Muscle of arm (tissue), 12 donors: ENCODE measurements around the gene RALGPS1. TPM values are rescaled to one million over a fixed set of nuclear protein-coding genes. Genes with fewer than 3 reads are reported as not detected.

ENCODE experiments used
- DNase-seq: peaks from one replicate; pipeline ENCODE4 v3.0.0-alpha.2; 2013
- polyA plus RNA-seq, 12 donors: library from polyadenylated mRNA; unstranded; fragments of 120-200 nt; gene quantifications; one replicate each; pipeline ENCODE4 v1.2.1, GENCODE V29; 2013; ENCODE audit not compliant: insufficient read length in 12 of 12

RALGPS1 gene
- polyA plus RNA-seq, 12 donors, result 5.5 to 15.1 (median 9.1) TPM; not detected in 1

DNA sequence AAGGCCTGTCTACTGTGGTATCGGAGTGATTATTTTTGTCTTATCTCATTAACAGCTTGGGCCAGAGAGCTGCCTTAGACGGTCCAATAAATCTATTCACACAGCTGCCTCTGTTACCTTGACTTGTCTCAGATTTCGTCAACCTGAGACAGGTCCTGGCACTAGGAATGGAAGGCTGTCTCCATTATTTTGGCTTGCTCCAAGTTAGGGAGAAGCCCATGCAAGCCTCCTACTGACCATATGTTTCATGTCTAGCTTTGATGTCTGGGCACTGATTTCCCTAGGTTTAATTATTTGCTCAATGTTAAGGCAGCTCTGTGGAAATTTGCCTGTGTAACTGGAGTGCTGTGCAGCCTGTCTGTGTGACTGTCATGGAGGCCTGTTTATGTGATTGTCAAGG, 12.4 kb upstream of the RALGPS1 start:
- no peak for DNase-seq

DNA sequence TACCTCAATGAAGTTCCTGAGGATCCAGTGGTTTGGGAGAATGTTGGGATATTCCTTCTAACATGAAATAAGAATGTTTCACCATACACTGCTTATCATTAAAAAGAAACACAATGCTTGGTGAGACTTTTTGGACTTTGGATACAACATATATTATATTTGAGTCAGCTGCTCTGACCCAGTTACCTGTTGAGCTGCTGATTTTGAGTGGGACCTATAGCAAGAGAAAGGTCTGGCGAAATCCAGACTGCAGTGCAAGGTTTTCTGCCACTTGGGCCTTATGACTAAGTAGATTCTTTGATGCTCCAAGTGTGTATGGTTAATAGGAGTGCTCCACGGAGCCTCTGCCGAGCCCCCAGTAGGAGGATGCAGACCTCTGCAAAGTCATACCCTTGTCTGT, 10.0 kb upstream of the RALGPS1 start:
- DNase-seq, result no peak

DNA sequence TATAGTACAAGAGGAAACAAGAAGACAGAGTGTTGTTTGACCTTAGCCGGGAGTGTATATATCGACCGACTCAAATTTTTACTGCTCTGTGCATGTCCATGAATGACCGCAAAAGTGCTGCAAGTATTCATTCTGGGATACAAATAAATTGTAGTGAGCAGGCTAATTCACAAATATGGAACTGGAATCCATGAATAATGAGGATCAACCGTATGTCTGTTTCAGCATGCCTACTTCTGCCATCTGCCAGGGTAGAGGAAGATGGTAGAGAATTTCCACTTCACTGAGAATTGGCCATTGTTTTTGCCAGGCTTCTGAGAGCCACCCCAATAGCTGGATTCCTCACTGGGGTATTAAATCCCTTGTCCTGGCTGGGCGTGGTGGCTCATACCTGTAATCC, 8.5 kb upstream of the RALGPS1 start:
- DNase-seq, result no peak

DNA sequence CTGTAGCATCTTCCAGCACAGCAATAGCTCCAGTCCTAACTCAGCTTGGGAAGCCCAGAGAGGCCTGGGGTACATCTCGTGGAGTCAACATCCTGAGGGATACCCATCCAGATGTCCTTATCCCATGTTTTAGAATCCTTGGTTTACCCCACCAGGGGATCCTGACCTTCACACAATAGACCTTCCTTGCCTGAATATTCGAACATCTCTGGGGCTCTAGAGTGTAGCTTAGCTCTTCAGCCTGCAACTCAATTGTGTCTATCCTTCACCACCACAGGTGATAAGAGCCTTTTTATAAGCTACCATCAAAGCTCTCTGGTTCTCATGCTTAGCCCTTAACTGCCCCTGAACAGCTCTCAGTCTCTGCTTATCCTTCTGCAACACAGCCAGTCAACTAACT, 7.5 kb upstream of the RALGPS1 start:
- DNase-seq, result no peak

DNA sequence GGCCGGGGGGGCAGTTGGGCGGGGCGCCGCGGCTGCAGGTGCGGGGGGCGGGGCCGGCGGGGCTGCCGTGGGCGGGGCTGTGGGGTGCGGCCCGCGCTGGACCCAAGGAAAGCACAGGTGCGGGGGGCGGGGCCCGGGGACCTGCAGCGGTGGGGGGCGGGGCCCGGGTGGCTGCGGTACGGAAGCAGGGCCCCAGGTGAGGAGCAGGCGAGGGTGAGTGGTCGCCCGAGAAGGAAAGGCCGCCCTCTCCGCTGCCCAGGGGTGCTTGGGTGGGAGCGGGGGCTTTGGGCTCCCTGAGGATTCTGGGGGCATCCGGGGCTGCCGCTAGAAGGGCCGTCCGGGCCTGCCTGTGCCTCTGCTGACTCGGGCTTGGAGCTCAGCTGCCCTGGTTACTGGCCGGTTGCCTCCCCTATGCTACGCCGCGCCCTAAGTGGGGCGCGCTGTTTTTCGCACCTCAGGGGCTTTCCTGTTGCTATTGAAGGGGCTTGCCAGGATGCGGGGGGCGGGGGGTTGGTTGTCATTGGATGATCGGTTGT, 767 bp downstream of the RALGPS1 start:
- DNase-seq, result no peak

DNA sequence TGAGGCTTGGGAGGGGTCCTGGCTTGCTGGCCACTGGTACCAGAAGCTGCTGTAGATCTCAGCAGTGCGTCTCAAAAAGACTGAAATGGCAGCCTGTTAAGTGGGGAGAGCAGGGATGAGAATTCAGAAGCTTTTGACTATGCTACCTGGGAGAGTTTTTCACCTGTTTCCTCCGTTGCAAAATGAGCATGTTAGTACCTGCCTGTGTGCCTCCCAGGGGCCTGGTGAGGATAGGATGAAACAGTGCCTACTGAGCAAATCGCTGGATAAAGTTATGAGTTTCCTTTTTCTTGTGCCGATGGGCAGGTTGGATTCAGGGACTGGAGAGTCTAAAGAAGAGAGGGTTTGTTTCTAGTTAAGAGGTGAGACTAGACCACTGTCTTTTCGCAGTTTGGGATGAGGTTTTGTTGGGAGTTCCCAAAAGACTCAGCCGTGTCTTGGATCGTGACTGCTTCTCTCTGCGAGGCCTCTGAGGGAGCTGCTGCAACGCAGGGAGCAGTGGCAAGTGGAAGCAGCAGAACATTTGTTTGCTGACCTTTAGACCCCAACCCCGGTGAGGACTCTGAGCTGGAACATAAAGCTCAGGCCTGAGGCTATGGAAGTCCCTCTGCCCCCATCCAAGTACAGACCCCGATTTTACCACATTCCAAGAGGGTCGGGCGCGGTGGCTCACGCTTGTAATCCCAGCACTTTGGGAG, 1.4 kb downstream of the RALGPS1 start:
- no peak for DNase-seq

DNA sequence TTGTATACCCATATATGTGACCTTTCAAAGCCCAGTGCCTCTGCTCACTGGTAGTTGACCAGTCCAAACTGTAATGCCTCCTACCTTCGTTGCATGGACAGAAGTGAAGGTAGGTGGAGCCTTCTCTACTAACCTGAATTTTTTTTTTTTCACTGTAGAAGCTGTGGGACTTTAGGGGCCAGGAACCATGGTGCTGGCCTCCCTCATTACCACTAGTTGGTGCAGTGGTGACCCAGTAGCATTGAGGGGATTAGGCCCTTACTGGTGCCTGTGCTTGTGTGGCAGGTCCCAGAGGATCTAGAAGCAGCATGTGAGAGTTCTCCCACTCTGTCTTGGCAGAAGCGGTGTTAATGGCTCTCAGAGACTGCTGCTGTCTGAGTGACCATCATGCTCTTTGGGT, 2.3 kb downstream of the RALGPS1 start:
- no peak for DNase-seq

DNA sequence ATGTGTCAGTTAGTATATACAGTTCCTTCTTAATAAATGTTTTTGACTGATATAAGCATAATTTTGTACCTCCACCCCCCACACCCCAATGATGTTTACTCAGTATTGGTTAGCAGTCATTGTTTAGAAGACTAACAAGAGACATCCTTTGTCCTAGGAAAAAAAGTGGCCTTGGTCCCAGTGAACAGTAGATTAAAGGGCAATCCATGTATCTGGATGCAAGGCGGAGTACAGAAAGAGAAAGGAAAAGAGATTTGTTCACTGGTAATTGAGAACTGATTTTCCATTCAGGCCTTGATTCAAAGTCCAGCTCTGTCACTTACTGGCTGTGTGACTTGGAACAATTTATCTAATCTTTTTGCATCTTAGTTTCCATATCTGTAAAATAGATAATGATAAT, 4.6 kb downstream of the RALGPS1 start:
- DNase-seq, result no peak

DNA sequence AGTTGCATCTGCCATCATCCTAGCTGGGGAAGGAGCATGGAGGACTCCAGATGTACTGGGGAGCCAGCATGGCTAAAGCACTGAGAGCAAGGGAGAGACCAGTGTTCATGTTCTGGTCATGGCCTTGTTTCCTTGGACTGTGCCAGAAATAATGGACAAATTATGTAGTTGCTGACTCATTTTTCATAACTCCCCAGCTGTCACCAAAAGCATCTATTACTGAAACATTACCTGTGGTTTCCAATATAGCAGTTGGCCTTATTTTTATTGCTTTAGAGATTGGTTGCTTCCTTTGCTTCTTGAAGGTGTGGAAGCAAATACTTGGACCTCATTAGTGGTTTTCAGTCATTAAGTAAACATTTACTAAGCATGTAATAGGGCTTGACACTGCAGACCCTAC, 11.3 kb downstream of the RALGPS1 start:
- DNase-seq, result no peak

DNA sequence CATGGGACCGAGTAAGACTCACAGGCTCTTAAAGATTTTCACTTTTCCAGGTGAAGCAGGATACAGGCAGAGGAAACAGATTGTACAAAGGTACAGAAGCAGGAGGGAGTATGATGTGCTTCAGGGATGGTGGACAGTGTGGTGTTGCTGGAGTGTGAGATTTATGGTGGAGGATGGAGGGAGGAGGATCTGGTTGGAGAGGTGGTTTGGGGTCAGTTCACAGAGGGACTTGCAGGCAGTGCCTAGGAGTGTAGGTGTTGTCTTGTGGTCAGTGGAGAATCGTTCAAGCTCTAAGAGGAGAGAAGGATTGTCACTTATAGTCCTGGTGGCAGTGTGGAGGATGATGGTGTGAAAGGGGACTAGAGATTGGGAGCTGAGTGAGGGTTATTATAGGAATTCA, 11.8 kb downstream of the RALGPS1 start:
- DNase-seq, result no peak

DNA sequence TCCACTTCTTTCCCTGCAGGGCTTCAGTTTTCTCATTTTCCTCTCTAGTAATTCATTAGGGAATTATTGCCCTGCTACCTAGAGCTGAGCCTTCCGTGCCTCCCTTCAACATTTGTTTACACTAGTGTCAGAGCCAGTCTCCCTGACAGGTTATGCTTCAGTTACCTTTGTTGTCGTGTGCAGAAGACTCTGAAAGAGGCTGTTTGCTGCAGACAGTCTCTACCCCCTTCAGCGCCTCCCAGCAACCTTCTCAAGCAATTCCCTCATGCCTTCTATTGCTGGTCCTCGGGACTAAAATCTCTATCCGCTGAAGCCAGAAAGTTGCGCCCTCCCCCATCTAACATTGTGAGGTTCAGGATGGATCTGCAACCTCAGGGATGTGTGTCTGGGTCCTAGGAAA, 12.8 kb downstream of the RALGPS1 start:
- DNase-seq, result no peak

DNA sequence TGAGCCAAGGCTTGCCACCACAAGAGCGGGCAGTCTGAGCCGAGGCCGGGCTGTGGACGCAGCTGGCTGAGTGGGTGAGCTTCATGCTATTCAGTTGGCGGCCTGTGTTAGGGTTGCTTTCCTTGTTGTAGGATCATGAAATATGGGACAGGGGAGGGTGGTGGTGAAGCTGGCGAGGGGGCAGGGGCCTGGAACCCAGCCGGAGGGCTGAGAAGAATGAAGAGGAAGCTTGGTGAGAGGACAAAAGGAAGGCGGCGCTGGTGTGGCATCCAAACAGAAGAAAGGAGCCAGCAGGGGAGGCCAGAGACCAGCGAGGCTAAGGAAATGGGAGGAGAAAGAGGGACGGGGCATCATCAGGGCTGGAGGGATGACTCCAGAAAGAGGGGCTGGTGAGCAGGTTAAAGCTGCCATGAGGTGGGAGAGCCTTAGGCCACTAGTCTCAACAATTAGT, 18.3 kb downstream of the RALGPS1 start:
- DNase-seq, result no peak

DNA sequence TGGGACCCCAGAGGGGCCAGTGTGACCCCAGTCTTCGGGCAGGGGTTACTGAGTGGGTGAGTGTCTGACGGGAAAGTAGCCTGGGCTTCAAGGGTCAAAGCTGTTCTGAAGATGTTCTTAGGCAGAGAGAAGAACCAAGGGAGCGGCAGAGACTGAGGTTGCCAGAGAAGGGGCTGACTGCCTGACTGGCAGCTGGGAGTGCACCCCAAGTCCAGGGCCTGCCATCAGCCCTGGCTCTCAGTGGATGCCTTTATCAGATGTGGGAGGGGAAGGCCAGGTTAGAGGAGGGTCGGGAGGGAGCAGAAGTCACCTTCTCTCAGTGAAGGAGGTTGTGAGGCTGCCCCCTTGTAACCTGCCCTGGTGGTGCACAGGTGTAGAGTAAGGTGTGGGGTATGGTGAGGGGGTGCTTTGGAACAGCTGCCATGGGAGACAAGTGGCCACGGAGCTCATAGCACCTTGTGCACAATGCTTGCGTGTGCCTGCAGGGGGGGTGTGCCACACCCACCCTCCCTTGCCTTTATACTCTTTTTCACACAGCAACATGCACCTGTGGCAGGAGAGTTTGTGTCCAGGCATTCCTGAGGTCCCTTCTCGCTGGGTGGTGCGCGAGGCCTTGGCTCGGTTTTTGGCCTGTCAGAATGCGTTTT, 18.9 kb downstream of the RALGPS1 start:
- DNase-seq, result no peak

DNA sequence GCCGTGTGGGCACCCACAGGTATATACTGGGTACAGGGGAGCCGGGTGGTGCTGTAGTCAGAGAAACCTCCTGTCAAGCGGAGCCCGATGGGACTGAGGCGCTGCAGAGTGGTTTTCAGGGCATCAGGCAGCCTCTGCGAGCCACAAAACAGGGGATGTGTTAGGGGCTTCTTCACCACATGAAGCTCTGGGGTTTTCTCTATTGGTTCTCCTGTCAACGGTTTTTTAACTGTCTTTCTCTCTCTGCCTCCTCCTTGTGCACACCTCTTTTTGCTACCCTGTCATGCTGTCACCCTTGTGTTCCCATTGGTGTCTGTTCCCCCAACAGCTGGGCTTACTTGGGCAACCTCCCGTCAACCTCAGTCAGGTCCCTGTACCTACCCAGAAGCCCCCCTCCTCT, 19.9 kb downstream of the RALGPS1 start:
- DNase-seq, result no peak

DNA sequence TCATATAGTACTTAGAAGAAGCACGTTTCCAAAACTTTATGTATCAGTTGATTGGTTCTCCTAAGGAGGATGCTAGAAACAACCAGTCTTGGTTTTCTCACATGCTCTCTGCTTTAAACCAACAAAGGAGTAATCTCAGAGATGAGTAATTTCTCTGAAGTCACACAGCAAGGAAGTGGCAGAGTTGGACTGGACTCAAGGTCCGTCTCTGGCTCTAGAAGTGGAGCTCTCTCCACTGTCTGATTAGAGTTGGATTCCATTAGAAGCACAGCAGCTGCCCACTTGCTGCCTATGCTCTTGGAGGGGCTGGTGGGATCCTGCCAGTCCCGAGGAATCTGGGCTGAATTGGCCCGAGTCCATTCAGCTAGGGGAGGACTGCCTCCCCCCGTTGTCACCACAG, 21.0 kb downstream of the RALGPS1 start:
- no peak for DNase-seq

DNA sequence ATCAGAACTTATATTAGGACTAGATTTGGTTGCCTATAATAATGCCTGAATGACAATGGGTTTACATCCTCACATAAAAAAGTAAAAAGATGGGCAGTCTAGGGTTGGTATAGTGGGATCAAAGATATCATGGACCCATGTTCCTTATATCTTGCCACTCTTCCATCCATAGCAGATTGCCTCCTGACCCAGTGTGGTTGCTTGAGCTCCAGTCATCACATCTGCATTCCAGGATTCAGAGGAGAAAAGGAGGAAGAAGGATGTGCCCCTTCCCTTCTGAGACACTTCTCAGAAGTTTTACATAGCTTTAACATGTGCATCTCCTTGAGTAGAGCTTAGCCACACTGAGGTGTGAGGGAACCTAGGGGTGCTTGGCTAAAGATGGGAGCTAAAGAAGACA, 22.9 kb downstream of the RALGPS1 start:
- DNase-seq, result no peak

DNA sequence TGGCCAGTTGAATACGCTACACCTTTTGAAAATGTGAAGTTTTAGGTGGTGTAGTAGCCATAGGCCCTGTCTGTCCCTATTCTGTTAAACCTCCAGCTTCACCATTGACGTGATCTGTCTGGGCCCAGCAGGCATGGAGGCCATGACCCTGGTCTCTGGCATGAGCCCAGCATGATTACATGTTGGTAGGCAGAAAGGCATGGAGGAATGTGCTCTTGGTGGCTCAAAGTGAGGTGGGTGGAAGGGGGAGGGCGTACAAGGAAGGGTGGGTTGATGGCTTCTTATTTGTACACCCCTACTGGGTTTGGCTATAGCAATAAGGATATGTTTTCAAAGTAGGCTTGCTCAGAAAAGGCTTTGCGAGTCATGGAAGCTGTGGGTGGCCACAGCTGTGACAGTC, 23.7 kb downstream of the RALGPS1 start:
- no peak for DNase-seq

DNA sequence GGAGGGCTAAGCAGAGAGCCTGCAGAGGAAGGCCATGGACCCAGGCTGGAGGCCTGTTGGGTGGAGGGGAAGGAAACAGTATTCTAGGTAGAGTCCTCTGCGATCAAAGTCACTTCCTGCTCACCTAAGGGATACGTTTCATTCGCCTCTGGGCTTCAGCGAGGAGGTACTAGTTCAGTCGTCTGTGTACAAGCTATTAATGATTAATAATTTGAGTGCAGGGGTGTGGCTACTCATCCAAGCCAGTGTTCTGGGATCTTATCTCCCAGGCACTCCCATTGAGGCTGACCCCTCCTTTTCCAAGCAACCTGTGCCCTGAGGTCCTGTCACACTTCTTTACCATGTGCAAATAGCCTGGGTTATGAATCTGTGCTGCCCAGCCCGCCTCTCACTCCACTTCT, 25.2 kb downstream of the RALGPS1 start:
- DNase-seq, result no peak

DNA sequence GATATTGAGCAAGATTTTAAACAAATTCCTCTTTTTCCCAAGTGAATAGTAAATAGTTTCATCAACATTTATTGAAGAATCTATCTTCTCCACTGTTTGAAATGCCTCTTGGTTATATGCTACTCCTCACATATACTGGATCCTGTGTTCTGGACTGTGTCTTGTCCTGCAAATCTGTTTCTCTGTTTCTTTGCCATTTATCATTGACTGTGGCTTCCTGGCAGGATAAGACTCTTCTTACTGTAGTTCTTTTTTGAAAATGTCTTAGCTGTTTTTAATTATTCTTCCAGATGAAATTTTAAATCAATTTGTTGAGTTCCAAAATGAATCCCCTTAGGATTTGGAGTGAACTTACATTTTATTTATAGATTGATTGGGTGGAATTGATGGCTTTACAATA, 27.8 kb downstream of the RALGPS1 start:
- peak; percentile 60 for DNase-seq

DNA sequence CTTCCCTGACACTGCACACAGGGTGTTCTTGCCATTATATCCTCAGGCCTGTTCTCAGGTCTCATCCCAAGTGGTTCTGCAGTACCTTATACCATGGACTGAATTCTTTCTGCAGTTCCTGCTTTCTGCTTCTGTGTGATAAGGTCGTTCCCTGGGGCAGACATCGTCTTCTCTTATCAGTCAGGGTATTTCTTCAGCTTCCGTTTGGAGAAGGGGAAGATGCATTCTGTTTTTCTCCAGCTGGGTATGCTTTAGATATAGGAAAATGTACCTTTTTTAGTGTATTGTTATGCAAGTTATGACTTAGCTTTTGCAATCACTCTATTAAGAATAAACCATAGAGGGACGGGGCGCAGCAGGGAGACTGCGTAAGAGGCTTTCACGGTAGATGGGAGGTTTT, 31.1 kb downstream of the RALGPS1 start:
- DNase-seq, result no peak

DNA sequence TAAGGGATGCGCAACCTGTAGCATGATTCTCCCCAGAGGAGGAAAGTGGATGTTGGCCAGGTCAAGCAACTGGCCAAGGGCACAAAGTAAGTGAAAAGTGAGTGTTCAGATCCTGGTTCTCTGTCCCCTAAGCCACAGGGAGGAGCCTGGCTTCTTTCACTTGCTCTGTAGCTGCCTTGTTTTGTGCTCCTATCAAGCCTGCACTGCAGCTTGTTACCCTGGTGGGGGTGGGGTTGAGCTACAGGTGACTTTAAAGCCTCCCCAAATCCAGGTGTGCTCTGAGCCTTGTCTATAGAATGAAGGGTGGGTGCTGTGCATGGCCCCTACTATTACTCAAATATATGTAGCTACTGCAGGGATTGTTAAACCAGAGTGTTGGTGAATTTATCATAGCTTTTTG, 32.9 kb downstream of the RALGPS1 start:
- no peak for DNase-seq

DNA sequence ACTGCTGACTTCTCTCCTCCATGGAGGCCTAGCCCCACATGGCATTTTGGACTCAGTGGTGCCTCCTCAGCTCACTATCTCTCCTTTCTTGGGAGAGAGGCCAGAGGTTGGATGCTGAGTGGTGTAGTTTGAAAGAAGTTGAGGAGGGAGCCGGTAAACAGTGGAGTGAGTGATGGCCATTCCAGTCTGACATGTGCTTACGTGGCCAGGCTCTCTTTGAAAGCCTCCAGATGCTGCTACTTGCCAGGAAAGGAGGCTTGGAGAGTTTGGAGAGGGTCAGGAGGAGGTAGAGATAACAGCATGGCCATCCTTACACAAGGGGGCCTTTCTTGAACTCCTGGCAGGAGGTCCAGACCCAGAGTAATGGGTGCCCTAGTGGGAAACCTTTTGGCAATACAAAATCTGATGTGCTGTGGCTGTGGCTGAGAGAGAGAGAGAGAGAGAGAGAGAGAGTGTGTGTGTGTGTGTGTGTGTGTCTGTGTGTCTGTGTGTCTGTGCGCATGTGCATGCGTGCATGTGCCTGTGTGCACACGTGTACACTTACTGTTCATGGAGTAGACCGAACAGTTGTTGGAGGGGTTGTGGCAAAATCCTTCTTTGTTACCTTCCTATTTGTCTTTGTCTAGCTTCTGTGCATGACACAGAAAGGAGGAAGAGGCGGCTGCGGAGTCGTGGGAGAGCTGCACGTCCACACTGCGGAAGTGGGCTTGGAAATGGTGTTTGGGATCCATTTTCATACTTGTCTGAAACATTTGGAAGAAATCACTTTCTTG, 37.8 kb downstream of the RALGPS1 start:
- DNase-seq, result peak; percentile 38
